GM21526 (cell line): Measurements from ENCODE around the gene TBX1.

ENCODE experiments used
- ATAC-seq: cut with Tn5 transposase; IDR thresholded peaks from one replicate; pipeline ENCODE4 v1.9.1; 2021; ENCODE audit warnings: moderate library complexity; ENCODE audit not compliant: unreplicated experiment, low FRiP score

Gene TBX1

GRCh38 chr22:19797086-19798002, 36.8 kb downstream of the TBX1 start:
- no peak for ATAC-seq

- no peak for ATAC-seq
Observed at GRCh38 chr22:19798003-19798665, 37.6 kb downstream of the TBX1 start.

GRCh38 chr22:19798891-19799293, 38.3 kb downstream of the TBX1 start:
- no peak for ATAC-seq

GRCh38 chr22:19799322-19800190, 39.0 kb downstream of the TBX1 start:
- no peak for ATAC-seq

GRCh38 chr22:19800306-19800705, 39.7 kb downstream of the TBX1 start:
- no peak for ATAC-seq

- ATAC-seq, result no peak
Observed at GRCh38 chr22:19800761-19801244, 40.2 kb downstream of the TBX1 start.

- ATAC-seq, result no peak
Observed at GRCh38 chr22:19801340-19802000, 40.9 kb downstream of the TBX1 start.

- no peak for ATAC-seq
Observed at GRCh38 chr22:19802001-19802893, 41.7 kb downstream of the TBX1 start.

- no peak for ATAC-seq
Observed at GRCh38 chr22:19802894-19803735, 42.5 kb downstream of the TBX1 start.

- no peak for ATAC-seq
Observed at GRCh38 chr22:19803736-19804267, 43.2 kb downstream of the TBX1 start.

- ATAC-seq, result no peak
Observed at GRCh38 chr22:19805821-19806212, 45.2 kb downstream of the TBX1 start.

GRCh38 chr22:19806213-19807160, 45.9 kb downstream of the TBX1 start:
- ATAC-seq, result no peak

GRCh38 chr22:19807161-19807913, 46.8 kb downstream of the TBX1 start:
- no peak for ATAC-seq

- ATAC-seq, result no peak
Observed at GRCh38 chr22:19807914-19808872, 47.6 kb downstream of the TBX1 start.

GRCh38 chr22:19808873-19809478, 48.4 kb downstream of the TBX1 start:
- no peak for ATAC-seq
